Neutrophil (primary cell): ENCODE measurements around the gene SNPH.

Experiments used
- H3K27ac ChIP-seq: fragments of 200-600 bp; sonication (generic); 2 replicates; pipeline ENCODE4 v1.5.1; 2016; ENCODE audit warnings: mild to moderate bottlenecking, moderate library complexity
- H3K27me3 ChIP-seq: fragments of 200-600 bp; sonication (generic); 2 replicates; pipeline ENCODE4 v1.6.0; 2016; ENCODE audit warnings: mild to moderate bottlenecking
- H3K36me3 ChIP-seq: fragments of 200-600 bp; sonication (generic); 2 replicates; pipeline ENCODE4 v1.5.1; 2017
- H3K4me1 ChIP-seq, 2 experiments: fragments of 200-600 bp in 1 of 2; sonication (generic) in 1 of 2; 1 replicate in 1 of 2; 2 replicates in 1 of 2; pipeline versions ENCODE4 v1.5.1 to v1.6.1; 2013 to 2016; ENCODE audit warnings: low read depth in 1 of 2, low read length in 1 of 2, mild to moderate bottlenecking in 1 of 2, moderate library complexity in 1 of 2; ENCODE audit not compliant: control insufficient read depth in 1 of 2, insufficient read depth in 1 of 2
- H3K4me3 ChIP-seq, 2 experiments: fragments of 200-600 bp in 1 of 2; sonication (generic) in 1 of 2; 1 replicate in 1 of 2; 2 replicates in 1 of 2; pipeline ENCODE4 v1.5.1; 2013 to 2016; ENCODE audit warnings: low read depth in 1 of 2, low read length in 1 of 2, mild to moderate bottlenecking in 1 of 2, moderate library complexity in 1 of 2
- H3K9me3 ChIP-seq: fragments of 200-600 bp; sonication (generic); 2 replicates; pipeline ENCODE4 v1.5.1; 2016
- TF ChIP-seq, protein P1 (sequence below): fragments of 200-600 bp; sonication (generic); IDR thresholded peaks from 2 replicates; pipeline ENCODE4 v1.5.1; 2016; ENCODE audit warnings: antibody characterized with exemption

Gene SNPH

DNA sequence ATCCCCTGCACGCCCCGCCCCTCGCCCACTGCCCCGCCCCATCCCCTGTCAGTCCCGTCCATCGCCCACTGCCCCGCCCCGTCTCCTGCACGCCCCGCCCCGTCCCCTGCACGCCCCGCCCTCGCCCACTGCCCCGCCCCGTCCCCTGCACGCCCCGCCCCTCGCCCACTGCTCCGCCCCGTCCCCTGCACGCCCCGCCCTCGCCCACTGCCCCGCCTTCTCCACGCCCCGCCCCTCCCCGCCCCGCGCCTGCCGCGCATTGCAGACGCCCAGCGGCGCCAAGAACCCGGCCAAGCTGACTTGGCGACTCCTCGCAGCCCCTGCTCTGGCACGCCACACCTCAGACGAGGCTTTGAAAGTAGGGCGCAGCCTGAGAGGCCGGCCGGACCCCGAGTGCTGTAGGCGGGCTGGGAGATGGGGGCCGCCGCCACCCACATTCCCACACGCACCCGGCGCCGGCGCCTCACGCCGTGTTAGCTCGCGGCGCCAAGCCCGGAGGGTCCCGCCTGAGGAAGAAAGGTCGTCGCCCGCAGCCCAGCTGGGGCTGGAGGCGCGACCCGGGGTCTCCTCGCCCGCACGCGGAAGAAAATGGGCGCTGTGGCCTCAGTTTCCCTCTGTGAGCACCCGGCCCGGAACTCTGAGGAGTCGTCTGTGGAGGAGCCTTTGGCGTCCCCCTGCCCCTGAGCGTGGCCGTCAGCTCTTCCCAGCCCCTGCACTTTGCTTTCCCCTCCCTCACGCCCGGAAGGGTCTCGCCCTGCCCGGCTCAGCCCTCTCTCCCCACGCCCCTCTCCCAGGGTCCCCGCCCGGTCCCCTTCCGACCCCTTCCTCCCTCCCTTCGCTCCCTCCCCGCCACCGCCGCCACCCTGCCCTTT, 40.1 kb upstream of the SNPH start, which contains the start of gene RAD21L1:
Gene RAD21L1, plus strand, starts transcription at position 262 of the 872 bp plus-strand sequence. CDS start 2,410 bp downstream, outside the sequence.
- H3K4me1 ChIP-seq, result peaks cover 5 to 14% of the 10 kb centered on the region in 2 experiments
- H3K27me3 ChIP-seq, result peaks cover 81% of the 10 kb centered on the region
- H3K4me3 ChIP-seq, result peak within 1 kb of the TSS; percentile 50 to 62
- TF ChIP-seq, protein P1, sequence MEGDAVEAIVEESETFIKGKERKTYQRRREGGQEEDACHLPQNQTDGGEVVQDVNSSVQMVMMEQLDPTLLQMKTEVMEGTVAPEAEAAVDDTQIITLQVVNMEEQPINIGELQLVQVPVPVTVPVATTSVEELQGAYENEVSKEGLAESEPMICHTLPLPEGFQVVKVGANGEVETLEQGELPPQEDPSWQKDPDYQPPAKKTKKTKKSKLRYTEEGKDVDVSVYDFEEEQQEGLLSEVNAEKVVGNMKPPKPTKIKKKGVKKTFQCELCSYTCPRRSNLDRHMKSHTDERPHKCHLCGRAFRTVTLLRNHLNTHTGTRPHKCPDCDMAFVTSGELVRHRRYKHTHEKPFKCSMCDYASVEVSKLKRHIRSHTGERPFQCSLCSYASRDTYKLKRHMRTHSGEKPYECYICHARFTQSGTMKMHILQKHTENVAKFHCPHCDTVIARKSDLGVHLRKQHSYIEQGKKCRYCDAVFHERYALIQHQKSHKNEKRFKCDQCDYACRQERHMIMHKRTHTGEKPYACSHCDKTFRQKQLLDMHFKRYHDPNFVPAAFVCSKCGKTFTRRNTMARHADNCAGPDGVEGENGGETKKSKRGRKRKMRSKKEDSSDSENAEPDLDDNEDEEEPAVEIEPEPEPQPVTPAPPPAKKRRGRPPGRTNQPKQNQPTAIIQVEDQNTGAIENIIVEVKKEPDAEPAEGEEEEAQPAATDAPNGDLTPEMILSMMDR, result no peak
- no peaks in the 10 kb centered on the region for H3K36me3 ChIP-seq
- H3K27ac ChIP-seq, result no peak within 1 kb of the TSS
- H3K9me3 ChIP-seq, result no peaks in the 10 kb centered on the region

DNA sequence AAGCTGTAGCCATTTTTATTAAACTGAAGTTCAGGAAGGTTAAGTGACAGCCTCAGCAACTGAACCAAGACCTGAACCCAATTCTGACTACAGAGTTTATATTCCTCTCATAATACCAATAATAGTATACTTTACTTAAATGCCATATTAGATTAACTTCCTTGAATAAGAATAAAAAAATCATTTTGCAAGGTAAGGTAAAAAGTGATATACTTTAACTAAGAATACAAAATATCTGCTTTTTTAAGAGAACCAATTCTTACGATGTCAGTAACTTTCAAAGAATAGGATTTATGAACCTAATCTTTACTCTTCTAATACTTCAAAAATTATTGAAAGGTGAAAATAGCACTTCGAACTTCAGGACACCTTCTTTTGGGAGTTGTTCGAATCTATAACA, 36.6 kb upstream of the SNPH start:
- Histone ChIP-seq H3K27me3 (peaks cover 100% of the 10 kb centered on the region), H3K36me3 (no peaks in the 10 kb centered on the region), H3K4me1 (peaks cover 5 to 14% of the 10 kb centered on the region in 2 experiments), H3K9me3 (no peaks in the 10 kb centered on the region), H3K27ac (no peak overlapping the region), H3K4me3 (no peak overlapping the region)
- TF ChIP-seq, protein P1, result no peak

DNA sequence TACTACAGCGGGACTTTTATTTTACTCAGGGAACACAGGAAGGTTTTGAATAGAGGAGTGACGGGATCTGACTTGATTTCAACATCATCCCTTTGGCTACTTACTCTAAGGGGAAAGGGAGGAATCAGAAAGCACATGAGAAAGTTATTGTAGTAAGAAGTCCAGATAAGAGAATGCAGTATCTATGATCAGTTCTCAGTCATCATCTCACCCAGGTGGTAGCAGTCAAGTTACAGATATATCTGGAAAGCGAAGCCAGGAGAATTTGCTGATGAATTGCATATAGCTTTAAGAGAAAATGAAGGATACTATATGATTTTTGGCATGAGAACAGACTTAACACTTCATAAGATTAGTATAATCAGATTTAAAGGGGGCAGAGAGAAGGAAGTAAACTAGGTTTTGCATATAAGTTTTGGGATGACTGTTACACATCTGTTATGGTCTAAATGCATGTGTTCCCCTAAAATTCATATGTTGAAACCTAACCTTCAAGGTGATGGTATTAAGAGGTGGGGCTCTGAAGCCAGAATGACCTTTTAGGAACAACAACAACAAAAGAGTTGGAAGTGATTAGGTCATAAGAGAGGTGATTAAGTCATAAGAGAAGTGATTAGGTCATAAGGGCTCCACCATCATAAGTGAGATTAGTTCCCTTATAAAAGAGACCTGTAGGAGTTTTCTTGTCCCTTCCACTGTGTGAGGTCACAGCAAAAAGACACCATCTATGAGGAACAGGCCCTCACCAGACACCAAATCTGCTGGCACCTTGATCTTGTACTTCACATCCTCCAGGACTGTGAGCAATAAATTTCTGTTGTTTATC, 33.6 kb upstream of the SNPH start:
- H3K4me1 ChIP-seq, result no peaks in the 10 kb centered on the region
- TF ChIP-seq, protein P1, result no peak
- H3K36me3 ChIP-seq, result no peaks in the 10 kb centered on the region
- no peak overlapping the region for H3K27ac ChIP-seq
- H3K4me3 ChIP-seq, result no peak overlapping the region
- H3K27me3 ChIP-seq, result peaks cover 100% of the 10 kb centered on the region
- H3K9me3 ChIP-seq, result no peaks in the 10 kb centered on the region

DNA sequence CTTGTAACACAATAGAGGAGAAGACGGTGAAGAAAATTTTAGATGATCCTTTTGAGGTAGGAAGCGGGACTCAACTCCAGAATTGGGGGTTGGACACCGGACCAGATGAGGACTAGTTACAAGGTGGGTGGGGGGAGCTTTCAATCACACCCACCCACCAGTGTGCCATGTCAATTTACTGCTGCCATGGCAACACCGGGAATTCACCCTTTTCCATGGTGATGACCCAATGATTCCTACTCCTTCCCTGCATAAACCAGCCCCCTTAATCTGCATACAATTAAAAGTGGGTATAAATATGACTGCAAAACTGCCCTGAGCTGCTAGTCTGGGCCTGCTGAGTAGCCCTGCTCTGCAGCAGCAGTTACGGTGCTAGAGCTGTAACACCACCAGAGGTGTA, 25.5 kb upstream of the SNPH start:
- H3K4me1 ChIP-seq, result no peaks in the 10 kb centered on the region
- no peaks in the 10 kb centered on the region for H3K9me3 ChIP-seq
- no peak overlapping the region for H3K27ac ChIP-seq
- no peaks in the 10 kb centered on the region for H3K36me3 ChIP-seq
- H3K4me3 ChIP-seq, result no peak overlapping the region
- peaks cover 91% of the 10 kb centered on the region for H3K27me3 ChIP-seq
- TF ChIP-seq, protein P1, result no peak

DNA sequence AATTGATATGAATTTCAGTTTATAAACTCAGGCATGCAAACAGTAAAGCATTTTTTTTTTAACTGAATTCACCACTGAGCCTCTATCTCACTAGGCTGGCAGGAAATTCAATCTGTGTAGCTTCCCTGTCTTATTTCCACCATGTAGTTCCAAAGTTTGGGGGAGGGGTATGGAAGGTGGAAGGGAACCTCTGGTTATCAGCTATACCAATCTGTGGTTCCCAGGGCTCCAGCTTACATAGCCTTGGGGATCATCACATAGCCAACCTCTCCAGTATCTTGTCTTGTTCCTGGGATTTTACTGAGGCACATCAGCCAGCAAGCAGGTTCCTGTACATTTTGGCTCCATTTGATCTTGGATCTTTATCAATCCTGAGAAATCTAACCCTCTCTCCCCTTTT, 24.6 kb upstream of the SNPH start:
- Histone ChIP-seq H3K9me3 (no peaks in the 10 kb centered on the region), H3K27me3 (peaks cover 91% of the 10 kb centered on the region), H3K27ac (no peak overlapping the region), H3K4me3 (no peak overlapping the region), H3K36me3 (no peaks in the 10 kb centered on the region), H3K4me1 (no peaks in the 10 kb centered on the region)
- TF ChIP-seq, protein P1, result no peak
